Mesendoderm (in vitro differentiated cells): Measurements from ENCODE around the gene PHPT1.
"Not testable (repeated sequence)": the region's sequence is repeated elsewhere in the genome, so short reads cannot be mapped to it uniquely, and the experiment has no call there.

Source experiments
- DNase-seq: peaks from one replicate; pipeline ENCODE4 v3.0.0; 2013
- H2AK5ac ChIP-seq: 2 replicates; pipeline ENCODE4 v1.6.1; 2013; ENCODE audit warnings: low read length, inconsistent platforms
- H2BK120ac ChIP-seq: 2 replicates; pipeline ENCODE4 v1.6.1; 2013; ENCODE audit warnings: low read depth, mild to moderate bottlenecking, low read length, moderate library complexity, mixed read lengths
- H2BK15ac ChIP-seq: replicated peaks from 2 replicates; pipeline ENCODE4 v1.6.1; 2013; ENCODE audit warnings: low read depth, mild to moderate bottlenecking, moderate library complexity
- H2BK5ac ChIP-seq: 2 replicates; pipeline ENCODE4 v1.6.1; 2013; ENCODE audit warnings: low read length, inconsistent platforms
- H3K18ac ChIP-seq: 2 replicates; pipeline ENCODE4 v1.6.1; 2013; ENCODE audit warnings: mild to moderate bottlenecking, low read length, mixed read lengths
- H3K23ac ChIP-seq: one replicate; pipeline ENCODE4 v1.6.1; 2013; ENCODE audit warnings: low read length
- H3K27ac ChIP-seq: 2 replicates; pipeline ENCODE4 v1.5.1; 2013; ENCODE audit warnings: low read depth, mild to moderate bottlenecking, inconsistent platforms, low read length, moderate library complexity
- H3K27me3 ChIP-seq: 2 replicates; pipeline ENCODE4 v1.6.1; 2013; ENCODE audit warnings: low read length, control low read depth, mild to moderate bottlenecking, inconsistent platforms; ENCODE audit not compliant: insufficient read depth, poor library complexity
- H3K36me3 ChIP-seq: 2 replicates; pipeline ENCODE4 v1.6.1; 2013; ENCODE audit warnings: low read length, inconsistent platforms; ENCODE audit not compliant: control insufficient read depth, insufficient read depth
- H3K4ac ChIP-seq: one replicate; pipeline ENCODE4 v1.6.1; 2013; ENCODE audit warnings: low read depth, mild to moderate bottlenecking, low read length, moderate library complexity
- H3K4me1 ChIP-seq: 2 replicates; pipeline ENCODE4 v1.6.1; 2013; ENCODE audit warnings: low read depth, low read length, inconsistent platforms; ENCODE audit not compliant: control insufficient read depth
- H3K4me2 ChIP-seq: 2 replicates; pipeline ENCODE4 v1.6.1; 2013; ENCODE audit warnings: low read length
- H3K4me3 ChIP-seq: 2 replicates; pipeline ENCODE4 v1.5.1; 2013; ENCODE audit warnings: mild to moderate bottlenecking, low read length
- H3K56ac ChIP-seq: one replicate; pipeline ENCODE4 v1.6.1; 2013; ENCODE audit warnings: low read length
- H3K79me1 ChIP-seq: 2 replicates; pipeline ENCODE4 v1.6.1; 2013; ENCODE audit warnings: low read length, inconsistent platforms
- H3K79me2 ChIP-seq: 2 replicates; pipeline ENCODE4 v1.6.1; 2013; ENCODE audit warnings: mild to moderate bottlenecking, low read length; ENCODE audit not compliant: control insufficient read depth, insufficient read depth
- H3K9ac ChIP-seq: 2 replicates; pipeline ENCODE4 v1.6.1; 2013; ENCODE audit warnings: low read length, inconsistent platforms
- H4K5ac ChIP-seq: one replicate; pipeline ENCODE4 v1.6.1; 2013; ENCODE audit warnings: low read length
- H4K8ac ChIP-seq: one replicate; pipeline ENCODE4 v1.6.1; 2013; ENCODE audit warnings: low read depth, mild to moderate bottlenecking, control low read depth, low read length, moderate library complexity
- WGBS: extraction: QIAGEN DNeasy Blood & Tissue Kit; methylation state at CpG from one replicate; pipeline ENCODE4 v1.1.7; 2013; ENCODE audit warnings: low lambda C conversion rate, missing lambda C conversion rate; ENCODE audit not compliant: insufficient coverage; ENCODE audit errors: extremely low coverage; 5-methylcytosine and 5-hydroxymethylcytosine counted together

Gene PHPT1

DNA sequence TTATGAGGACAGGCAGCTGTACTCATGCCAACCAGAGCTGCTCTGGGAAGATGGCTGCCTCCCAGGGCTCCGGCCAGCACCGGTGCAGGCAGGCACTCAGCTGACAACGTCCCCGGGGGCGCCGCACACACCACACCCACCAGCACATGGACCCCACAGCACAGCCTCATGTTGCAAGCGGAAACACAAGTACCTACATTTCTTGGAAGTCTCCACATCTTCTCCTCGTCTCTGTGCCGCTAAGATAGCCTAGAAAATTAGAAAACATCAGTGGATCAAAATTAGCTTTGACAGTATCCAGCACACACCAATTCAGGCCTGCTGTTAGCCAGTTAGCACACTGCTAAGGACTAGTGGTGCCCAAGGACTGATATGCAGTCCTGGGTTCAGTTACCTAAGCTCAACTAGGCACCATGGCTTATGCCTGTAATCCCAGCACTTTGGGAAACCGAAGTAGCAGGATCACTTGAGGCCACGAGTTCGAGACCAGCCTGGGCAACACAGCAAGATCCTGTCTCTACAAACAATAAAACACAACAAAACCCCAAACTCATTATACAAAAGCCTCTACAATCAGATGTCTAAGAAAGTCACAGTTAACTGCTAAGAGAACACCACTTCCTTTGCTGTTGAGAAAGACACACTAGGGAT lies 14.5 kb downstream of the PHPT1 start:
- Histone ChIP-seq H2AK5ac (no peak overlapping the region), H3K79me2 (peaks cover 10% of the 10 kb centered on the region), H3K79me1 (peaks cover 14% of the 10 kb centered on the region), H3K9ac (no peak overlapping the region), H3K36me3 (peaks cover 8% of the 10 kb centered on the region), H3K4ac (no peak overlapping the region), H3K27me3 (no peaks in the 10 kb centered on the region), H3K4me2 (no peak overlapping the region), H3K27ac (no peak overlapping the region), H3K4me3 (no peak overlapping the region), H4K8ac (no peak overlapping the region), H3K18ac (no peak overlapping the region), H3K23ac (no peak overlapping the region), H3K56ac (no peak overlapping the region), H4K5ac (no peak overlapping the region), H3K4me1 (peaks cover 4% of the 10 kb centered on the region), H2BK15ac (no peak overlapping the region), H2BK5ac (no peak overlapping the region), H2BK120ac (no peak overlapping the region)
- no CpG with 5 or more reads among the region's 12 CpGs for WGBS
- DNase-seq: no peak

DNA sequence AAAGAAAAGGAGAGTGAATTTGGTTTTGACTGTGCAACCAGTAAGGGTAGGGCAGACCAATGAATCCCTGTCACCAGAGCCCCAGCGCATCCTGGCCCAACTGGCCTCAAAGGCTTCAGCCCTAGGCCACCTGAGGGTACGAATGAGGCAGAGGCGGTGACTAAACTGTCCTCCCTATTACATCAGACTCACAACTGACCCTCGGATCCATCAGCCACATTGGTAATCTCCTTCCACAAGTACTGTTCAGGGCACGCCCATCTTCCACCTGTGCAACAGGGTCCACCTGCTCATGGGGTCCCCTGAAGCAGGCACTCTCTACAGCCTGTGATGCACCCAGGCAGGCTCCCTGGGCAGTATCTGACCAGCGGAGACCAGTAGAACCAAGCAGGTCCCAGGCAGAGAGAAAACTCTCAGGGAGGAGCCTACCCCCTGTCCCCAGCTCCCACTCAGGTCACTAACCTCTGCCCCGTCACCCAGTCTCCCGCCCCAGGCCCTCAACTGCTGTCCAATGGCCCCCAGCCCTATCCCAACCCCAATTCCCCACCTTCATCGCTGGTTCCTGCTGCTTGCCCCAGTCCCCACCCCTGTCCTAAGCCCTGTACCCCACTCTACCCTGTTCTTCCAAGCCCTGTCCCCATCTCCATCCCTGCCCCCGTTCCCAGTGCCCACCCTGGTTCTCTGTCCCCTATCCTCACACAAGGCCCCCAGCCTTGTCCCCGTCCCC lies 16.0 kb downstream of the PHPT1 start:
- H2BK5ac ChIP-seq: no peak overlapping the region
- DNase-seq: no peak
- peak overlapping the region; percentile 57 for H3K4ac ChIP-seq
- H3K79me2 ChIP-seq: peaks cover 10% of the 10 kb centered on the region
- H3K23ac ChIP-seq: no peak overlapping the region
- H3K18ac ChIP-seq: no peak overlapping the region
- H3K4me3 ChIP-seq: peak overlapping the region; percentile 86
- peak overlapping the region; percentile 93 for H3K9ac ChIP-seq
- no peak overlapping the region for H2AK5ac ChIP-seq
- H3K4me1 ChIP-seq: peaks cover 4% of the 10 kb centered on the region
- no CpG with 5 or more reads among the region's 11 CpGs for WGBS
- peaks cover 14% of the 10 kb centered on the region for H3K79me1 ChIP-seq
- no peak overlapping the region for H4K5ac ChIP-seq
- H2BK120ac ChIP-seq: no peak overlapping the region
- H3K36me3 ChIP-seq: peaks cover 8% of the 10 kb centered on the region
- H3K4me2 ChIP-seq: peak overlapping the region; percentile 45
- H3K27ac ChIP-seq: no peak overlapping the region
- no peaks in the 10 kb centered on the region for H3K27me3 ChIP-seq
- no peak overlapping the region for H2BK15ac ChIP-seq
- no peak overlapping the region for H4K8ac ChIP-seq
- peak overlapping the region; percentile 96 for H3K56ac ChIP-seq

DNA sequence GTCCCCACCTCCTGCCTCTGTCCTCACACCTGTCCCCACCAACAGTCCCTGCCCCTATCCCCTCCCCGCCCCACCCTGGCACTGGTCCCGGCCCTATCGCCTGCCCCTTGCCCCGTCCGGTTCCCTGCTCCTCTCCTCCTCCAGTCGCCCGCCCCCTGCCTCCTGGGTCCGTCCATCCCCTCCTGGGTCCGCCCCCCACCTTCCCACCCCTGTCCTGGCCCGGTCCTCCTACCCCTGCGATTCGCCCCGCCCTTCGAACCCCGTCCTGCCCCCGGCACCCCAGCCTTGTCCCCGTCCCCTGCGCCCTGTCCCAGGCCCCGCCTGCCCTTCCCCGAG lies 16.5 kb downstream of the PHPT1 start:
- DNase-seq: no peak
- Histone ChIP-seq H3K79me2 (peaks cover 10% of the 10 kb centered on the region), H4K8ac (no peak overlapping the region), H3K56ac (peak overlapping the region; percentile 96), H3K9ac (peak overlapping the region; percentile 93), H3K23ac (no peak overlapping the region), H3K4me2 (peak overlapping the region; percentile 45), H4K5ac (no peak overlapping the region), H2BK120ac (peak overlapping the region; percentile 55), H3K4ac (peak overlapping the region; percentile 57), H3K4me1 (peaks cover 4% of the 10 kb centered on the region), H3K27me3 (no peaks in the 10 kb centered on the region), H3K79me1 (peaks cover 14% of the 10 kb centered on the region), H3K27ac (peak overlapping the region; percentile 33), H3K36me3 (peaks cover 8% of the 10 kb centered on the region), H2BK5ac (no peak overlapping the region), H2BK15ac (no peak overlapping the region), H3K18ac (peak overlapping the region; percentile 89), H3K4me3 (peak overlapping the region; percentile 86), H2AK5ac (no peak overlapping the region)
- WGBS: no CpG with 5 or more reads among the region's 20 CpGs

DNA sequence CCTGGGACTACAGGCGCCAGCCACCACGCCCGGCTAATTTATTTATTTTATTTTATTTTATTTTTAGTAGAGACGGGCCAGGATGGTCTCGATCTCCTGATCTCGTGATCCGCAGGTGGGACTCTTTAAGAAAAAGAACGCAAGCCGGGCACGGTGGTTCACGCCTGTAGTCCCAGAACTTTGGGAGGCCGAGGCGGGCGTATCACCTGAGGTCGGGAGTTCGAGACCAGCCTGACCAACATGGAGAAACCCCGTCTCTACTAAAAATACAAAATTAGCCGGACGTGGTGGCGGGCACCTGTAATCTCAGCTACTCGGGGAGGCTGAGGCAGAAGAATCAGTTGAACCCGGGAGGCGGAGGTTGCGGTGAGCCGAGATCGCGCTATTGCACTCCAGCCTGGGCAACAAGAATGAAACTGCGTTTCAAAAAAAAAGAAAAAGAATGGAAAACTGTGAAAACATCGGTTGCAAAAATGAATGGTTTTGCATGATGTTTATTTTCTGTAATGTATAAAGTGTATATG lies 17.8 kb downstream of the PHPT1 start:
- not testable (repeated sequence) for H3K4me2 ChIP-seq, H3K4ac ChIP-seq, H4K5ac ChIP-seq, H3K9ac ChIP-seq, H2BK15ac ChIP-seq, H2BK120ac ChIP-seq, H3K27me3 ChIP-seq, H2BK5ac ChIP-seq, H3K56ac ChIP-seq, H4K8ac ChIP-seq, H3K79me2 ChIP-seq, H3K36me3 ChIP-seq, H3K23ac ChIP-seq, H2AK5ac ChIP-seq, H3K18ac ChIP-seq, H3K27ac ChIP-seq, H3K4me1 ChIP-seq, DNase-seq, H3K4me3 ChIP-seq
- peaks cover 14% of the 10 kb centered on the region for H3K79me1 ChIP-seq
- WGBS: no CpG with 5 or more reads among the region's 29 CpGs

DNA sequence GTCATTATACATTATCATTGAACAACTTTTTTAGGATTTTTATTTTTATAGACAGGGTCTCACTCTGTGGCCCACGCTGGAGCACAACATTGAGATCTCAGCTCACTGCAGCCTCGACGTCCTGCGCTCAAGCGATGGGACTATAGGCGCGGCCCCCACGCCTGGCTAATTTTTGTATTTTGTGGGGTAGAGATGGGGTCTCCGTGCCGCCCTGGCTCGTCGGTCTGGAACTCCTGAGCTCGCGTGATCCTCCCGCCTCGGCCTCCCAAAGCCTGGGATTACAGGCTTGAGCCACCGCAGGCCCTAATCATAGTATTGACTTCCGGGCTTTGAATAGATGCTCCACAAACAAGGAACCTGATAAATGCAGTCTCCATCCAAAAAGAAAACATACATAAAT lies 18.3 kb downstream of the PHPT1 start:
- Histone ChIP-seq H2BK5ac (no peak overlapping the region), H3K79me1 (peaks cover 14% of the 10 kb centered on the region), H3K27me3 (no peaks in the 10 kb centered on the region), H3K18ac (no peak overlapping the region), H3K36me3 (peaks cover 8% of the 10 kb centered on the region), H3K27ac (no peak overlapping the region), H4K5ac (no peak overlapping the region), H3K9ac (no peak overlapping the region), H3K56ac (no peak overlapping the region), H3K79me2 (peaks cover 10% of the 10 kb centered on the region), H2BK120ac (no peak overlapping the region), H3K23ac (no peak overlapping the region), H3K4me3 (no peak overlapping the region), H2BK15ac (no peak overlapping the region), H3K4me1 (peaks cover 4% of the 10 kb centered on the region), H3K4ac (no peak overlapping the region), H3K4me2 (no peak overlapping the region), H2AK5ac (no peak overlapping the region), H4K8ac (no peak overlapping the region)
- DNase-seq: no peak
- whole genome bisulfite sequencing: no CpG with 5 or more reads among the region's 18 CpGs
